DOHH2 (cell line): Measurements from ENCODE around the gene WDR48.

Experiments used
- CTCF ChIP-seq: fragments of 200-600 bp; sonication (generic); IDR thresholded peaks from one replicate; pipeline ENCODE4 v1.5.1; 2014; ENCODE audit warnings: antibody characterized with exemption, mild to moderate bottlenecking, low read depth, low read length; ENCODE audit not compliant: poor library complexity, severe bottlenecking
- EZH2phosphoT487 ChIP-seq: fragments of 200-600 bp; sonication (generic); IDR thresholded peaks from 2 replicates; pipeline ENCODE4 v1.6.1; 2017; ENCODE audit warnings: borderline replicate concordance, mild to moderate bottlenecking, antibody characterized with exemption, low read length, moderate library complexity, mixed read lengths

- TF ChIP-seq CTCF (no peak), EZH2phosphoT487 (no peak)
Observed at GRCh38 chr3:39088456-39088855, 36.6 kb downstream of the WDR48 start.
